ENCODE data around the gene NEUROD6. TPM values are rescaled to one million over a fixed set of nuclear protein-coding genes. Genes with fewer than 3 reads are reported as not detected.

NEUROD6 gene
- total RNA-seq, 2 donors from 2014 or later, result not detected

DNA sequence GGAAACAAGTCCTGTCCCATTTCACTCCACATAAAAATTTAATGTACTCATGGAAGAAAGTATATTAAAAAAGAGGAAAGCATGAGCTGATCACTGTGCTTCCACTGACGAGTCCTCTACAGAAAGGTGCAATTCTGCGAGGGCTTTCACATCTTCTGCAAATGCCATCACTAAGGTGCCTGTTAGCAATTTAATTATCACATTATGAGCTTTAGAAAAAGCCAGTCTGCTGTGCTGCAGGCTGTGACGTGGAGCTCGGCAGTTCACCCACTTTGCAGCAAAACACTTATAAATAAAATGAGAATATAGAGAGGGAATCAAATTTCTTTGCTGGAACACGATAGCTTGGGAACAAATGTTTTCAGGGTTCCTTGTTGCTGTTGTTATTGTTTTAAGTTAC lies 22.5 kb upstream of the NEUROD6 start:
- no peak overlapping the region for H3K27ac ChIP-seq (ENCODE audit: low read depth, low read length)
- no peaks in the 10 kb centered on the region for H3K4me1 ChIP-seq (ENCODE audit: control insufficient read depth, insufficient read depth, low read length)
- Mint-ChIP-seq H3K4me1 (peaks cover 4% of the 10 kb centered on the region), H3K36me3 (ENCODE audit: low read depth) (no peaks in the 10 kb centered on the region), H3K9me3 (no peaks in the 10 kb centered on the region), H3K27ac (no peak overlapping the region), H3K4me3 (no peak overlapping the region), H3K27me3 (ENCODE audit: insufficient read depth) (no peaks in the 10 kb centered on the region)
- H3K9ac ChIP-seq (ENCODE audit: extremely low read depth, low read length, poor library complexity, severe bottlenecking), result no peak overlapping the region
- H3K27me3 ChIP-seq (ENCODE audit: control insufficient read depth, insufficient read depth, low read length, poor library complexity, severe bottlenecking), result no peaks in the 10 kb centered on the region
- H3K36me3 ChIP-seq (ENCODE audit: control insufficient read depth, insufficient read depth, low read length), result no peaks in the 10 kb centered on the region
- no peaks in the 10 kb centered on the region for H3K9me3 ChIP-seq (ENCODE audit: control insufficient read depth, low read length)
- 95 to 96% methylated on average over 3 to 5 of the region's 5 CpGs for WGBS, 2 experiments (ENCODE audit: insufficient coverage in 1 of 2, insufficient read length in 1 of 2)
- no peak overlapping the region for H3K4me3 ChIP-seq (ENCODE audit: low read length)
- DNase-seq, result no peak
- TF ChIP-seq, protein P1, sequence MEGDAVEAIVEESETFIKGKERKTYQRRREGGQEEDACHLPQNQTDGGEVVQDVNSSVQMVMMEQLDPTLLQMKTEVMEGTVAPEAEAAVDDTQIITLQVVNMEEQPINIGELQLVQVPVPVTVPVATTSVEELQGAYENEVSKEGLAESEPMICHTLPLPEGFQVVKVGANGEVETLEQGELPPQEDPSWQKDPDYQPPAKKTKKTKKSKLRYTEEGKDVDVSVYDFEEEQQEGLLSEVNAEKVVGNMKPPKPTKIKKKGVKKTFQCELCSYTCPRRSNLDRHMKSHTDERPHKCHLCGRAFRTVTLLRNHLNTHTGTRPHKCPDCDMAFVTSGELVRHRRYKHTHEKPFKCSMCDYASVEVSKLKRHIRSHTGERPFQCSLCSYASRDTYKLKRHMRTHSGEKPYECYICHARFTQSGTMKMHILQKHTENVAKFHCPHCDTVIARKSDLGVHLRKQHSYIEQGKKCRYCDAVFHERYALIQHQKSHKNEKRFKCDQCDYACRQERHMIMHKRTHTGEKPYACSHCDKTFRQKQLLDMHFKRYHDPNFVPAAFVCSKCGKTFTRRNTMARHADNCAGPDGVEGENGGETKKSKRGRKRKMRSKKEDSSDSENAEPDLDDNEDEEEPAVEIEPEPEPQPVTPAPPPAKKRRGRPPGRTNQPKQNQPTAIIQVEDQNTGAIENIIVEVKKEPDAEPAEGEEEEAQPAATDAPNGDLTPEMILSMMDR (conservative IDR thresholded peaks at IDR 0.05), result no peak

DNA sequence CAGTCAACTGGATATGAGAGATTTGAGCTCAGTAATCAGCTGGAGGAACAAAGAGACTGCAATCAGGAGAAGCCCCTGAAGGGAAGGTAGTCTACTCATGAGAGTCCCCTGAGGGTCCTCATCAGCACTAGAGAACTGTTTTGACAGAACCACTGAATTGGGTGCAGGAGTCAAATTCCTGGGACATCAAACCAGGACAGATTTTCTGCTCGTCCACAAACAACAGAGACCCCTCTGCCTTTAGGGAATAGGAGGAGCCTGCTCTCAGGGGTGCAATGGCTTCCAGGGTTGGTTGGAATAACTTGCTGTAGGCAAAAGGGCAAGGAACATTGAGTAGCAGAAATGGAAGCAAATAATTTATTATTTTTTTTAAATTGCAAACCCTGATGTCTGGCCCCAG lies 21.9 kb upstream of the NEUROD6 start:
- Histone ChIP-seq H3K4me3 (ENCODE audit: low read length) (no peak overlapping the region), H3K9ac (ENCODE audit: extremely low read depth, low read length, poor library complexity, severe bottlenecking) (no peak overlapping the region), H3K4me1 (ENCODE audit: control insufficient read depth, insufficient read depth, low read length) (no peaks in the 10 kb centered on the region), H3K27ac (ENCODE audit: low read depth, low read length) (no peak overlapping the region), H3K36me3 (ENCODE audit: control insufficient read depth, insufficient read depth, low read length) (no peaks in the 10 kb centered on the region), H3K9me3 (ENCODE audit: control insufficient read depth, low read length) (no peaks in the 10 kb centered on the region), H3K27me3 (ENCODE audit: control insufficient read depth, insufficient read depth, low read length, poor library complexity, severe bottlenecking) (no peaks in the 10 kb centered on the region)
- Mint-ChIP-seq H3K27me3 (ENCODE audit: insufficient read depth) (no peaks in the 10 kb centered on the region), H3K4me3 (no peak overlapping the region), H3K27ac (no peak overlapping the region), H3K9me3 (no peaks in the 10 kb centered on the region), H3K4me1 (peaks cover 4% of the 10 kb centered on the region), H3K36me3 (ENCODE audit: low read depth) (no peaks in the 10 kb centered on the region)
- WGBS, 2 experiments (ENCODE audit: insufficient coverage in 1 of 2, insufficient read length in 1 of 2), result 90 to 100% methylated on average over 1 of the region's 1 CpG
- TF ChIP-seq, protein P1 (conservative IDR thresholded peaks at IDR 0.05), result no peak
- no peak for DNase-seq

DNA sequence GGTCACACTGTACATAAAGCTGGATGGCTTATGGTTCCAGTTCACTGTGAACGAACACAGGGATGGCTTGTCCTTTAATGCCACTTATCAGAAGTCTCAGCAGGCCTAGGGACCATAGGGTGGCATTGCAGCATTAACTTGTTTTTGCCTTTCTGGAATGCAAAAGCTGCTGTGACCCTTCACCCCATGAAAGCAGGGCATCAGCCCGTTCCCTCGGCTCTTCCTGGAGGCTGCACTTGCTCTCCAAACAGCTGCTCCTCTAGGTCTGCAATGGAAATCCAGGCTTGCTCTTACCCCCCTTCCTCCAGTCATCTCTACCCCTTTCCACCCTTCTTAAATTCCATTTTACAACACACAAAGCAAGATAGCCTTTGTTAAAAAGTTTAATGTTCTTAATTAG lies 17.9 kb upstream of the NEUROD6 start:
- no peak for DNase-seq
- TF ChIP-seq, protein P1 (conservative IDR thresholded peaks at IDR 0.05), result no peak
- H3K27me3 Mint-ChIP-seq (ENCODE audit: insufficient read depth), result no peaks in the 10 kb centered on the region
- Histone ChIP-seq H3K36me3 (ENCODE audit: control insufficient read depth, insufficient read depth, low read length) (no peaks in the 10 kb centered on the region), H3K27ac (ENCODE audit: low read depth, low read length) (no peak overlapping the region), H3K4me1 (ENCODE audit: control insufficient read depth, insufficient read depth, low read length) (no peaks in the 10 kb centered on the region), H3K9ac (ENCODE audit: extremely low read depth, low read length, poor library complexity, severe bottlenecking) (no peak overlapping the region), H3K9me3 (ENCODE audit: control insufficient read depth, low read length) (no peaks in the 10 kb centered on the region), H3K27me3 (ENCODE audit: control insufficient read depth, insufficient read depth, low read length, poor library complexity, severe bottlenecking) (no peaks in the 10 kb centered on the region), H3K4me3 (ENCODE audit: low read length) (no peak overlapping the region)
- no peaks in the 10 kb centered on the region for H3K4me1 Mint-ChIP-seq
- no peaks in the 10 kb centered on the region for H3K9me3 Mint-ChIP-seq
- no peak overlapping the region for H3K27ac Mint-ChIP-seq
- H3K36me3 Mint-ChIP-seq (ENCODE audit: low read depth), result no peaks in the 10 kb centered on the region
- H3K4me3 Mint-ChIP-seq, result no peak overlapping the region
- WGBS, 2 experiments (ENCODE audit: insufficient coverage in 1 of 2, insufficient read length in 1 of 2), result 75 to 87% methylated on average over 3 of the region's 3 CpGs
